H1 (cell line): ENCODE measurements around the gene RANBP17.

Experiments used
- CEBPB ChIP-seq: IDR thresholded peaks from 2 replicates; pipeline ENCODE4 v1.6.1; 2012; ENCODE audit warnings: low read depth, low read length
- CHD2 ChIP-seq: IDR thresholded peaks from 2 replicates; pipeline ENCODE4 v1.6.1; 2012; ENCODE audit warnings: low read length, improper control_type of control experiment
- CTCF ChIP-seq, 3 experiments: IDR thresholded peaks; 1 replicate in 2 of 3; 2 replicates in 1 of 3; pipeline versions ENCODE4 v1.5.1 to v1.6.1; 2011; ENCODE audit warnings: low read length in 3 of 3, mild to moderate bottlenecking in 3 of 3, inconsistent platforms in 2 of 3, low read depth in 1 of 3, moderate library complexity in 1 of 3; ENCODE audit not compliant: insufficient read depth in 1 of 3; ENCODE audit errors: control extremely low read depth in 1 of 3
- EGR1 ChIP-seq: IDR thresholded peaks from 2 replicates; pipeline ENCODE4 v1.6.1; 2011; ENCODE audit warnings: low read depth, low read length, borderline replicate concordance
- EP300 ChIP-seq, 2 experiments: IDR thresholded peaks; 1 replicate in 1 of 2; 2 replicates in 1 of 2; pipeline ENCODE4 v1.6.1; 2011 to 2012; ENCODE audit warnings: low read depth in 2 of 2, low read length in 2 of 2, mild to moderate bottlenecking in 2 of 2, borderline replicate concordance in 1 of 2, inconsistent platforms in 1 of 2, moderate library complexity in 1 of 2
- EZH2 ChIP-seq: fragments of 200-600 bp; sonication (generic); IDR thresholded peaks from 2 replicates; pipeline ENCODE4 v1.7.1; 2012; ENCODE audit warnings: low read depth, mild to moderate bottlenecking, moderate library complexity, low read length, inconsistent platforms; ENCODE audit not compliant: severe bottlenecking
- FOSL1 ChIP-seq: IDR thresholded peaks from 2 replicates; pipeline ENCODE4 v1.6.1; 2011; ENCODE audit warnings: mild to moderate bottlenecking, low read depth, low read length, moderate library complexity; ENCODE audit not compliant: insufficient read depth
- KDM1A ChIP-seq: fragments of 200-600, 300-600 bp; sonication (generic); IDR thresholded peaks from 2 replicates; pipeline ENCODE4 v1.7.1; 2016; ENCODE audit warnings: mild to moderate bottlenecking, low read length, borderline replicate concordance
- MAFK ChIP-seq: IDR thresholded peaks from 2 replicates; pipeline ENCODE4 v1.6.1; 2012; ENCODE audit warnings: low read depth, mild to moderate bottlenecking, improper control_type of control experiment, low read length
- POLR2A ChIP-seq, 2 experiments: IDR thresholded peaks; 1 replicate in 1 of 2; 2 replicates in 1 of 2; pipeline ENCODE4 v1.6.1; 2011; ENCODE audit warnings: low read depth in 2 of 2, low read length in 2 of 2, mild to moderate bottlenecking in 2 of 2; ENCODE audit errors: control extremely low read depth in 1 of 2
- TEAD4 ChIP-seq: IDR thresholded peaks from 2 replicates; pipeline ENCODE4 v1.6.1; 2012; ENCODE audit warnings: low read depth, low read length, inconsistent platforms, mixed read lengths
- ZNF274 ChIP-seq: IDR thresholded peaks from 2 replicates; pipeline ENCODE4 v1.7.0; 2012; ENCODE audit warnings: low read length, borderline replicate concordance; ENCODE audit errors: extremely low read depth

GRCh38 chr5:171139227-171139626 lies 277.4 kb downstream of the RANBP17 start:
- TF ChIP-seq EP300 (IDR thresholded peaks at IDR 0.05; ENCODE audit: borderline replicate concordance in 1 of 2, low read depth in 2 of 2, low read length in 2 of 2): no peak
- TF ChIP-seq CTCF (IDR thresholded peaks at IDR 0.05; ENCODE audit: control extremely low read depth in 1 of 3, insufficient read depth in 1 of 3, low read depth in 1 of 3, low read length in 3 of 3): no peak
- no peak for TF ChIP-seq CHD2
- TF ChIP-seq EZH2: no peak
- no peak for TF ChIP-seq FOSL1
- no peak for TF ChIP-seq EGR1
- no peak for TF ChIP-seq TEAD4
- no peak for TF ChIP-seq MAFK
- no peak for TF ChIP-seq POLR2A (IDR thresholded peaks at IDR 0.05; ENCODE audit: control extremely low read depth in 1 of 2, low read depth in 2 of 2, low read length in 2 of 2)
- TF ChIP-seq CEBPB: no peak
- no peak for TF ChIP-seq ZNF274
- TF ChIP-seq KDM1A: no peak
